Panc1 (cell line): ENCODE results near the gene UQCC5. TPM values are rescaled to one million over a fixed set of nuclear protein-coding genes. Genes with fewer than 3 reads are reported as not detected.

ENCODE experiments used
- ATAC-seq: fragments of 200-7000 bp; cut with Tn5 transposase; 2 replicates; pipeline ENCODE4 v1.9.1; 2020; ENCODE audit warnings: mild to moderate bottlenecking, moderate library complexity
- BruUV-seq: library from RNA; stranded (reverse); fragments of 400-500 nt; replicated peaks from 2 replicates; lab custom pipeline; 2021; lab: Mats Ljungman, UMichigan
- CTCF ChIA-PET: fragments of 300-600 bp; sonication (Branson Sonifier 250); formaldehyde crosslinking; loops from one replicate; lab custom pipeline; 2022; ENCODE audit warnings: antibody characterized with exemption; lab: Charles Lee
- POLR2A ChIA-PET: fragments of 300-600 bp; sonication (Branson Sonifier 250); formaldehyde crosslinking; loops from one replicate; lab custom pipeline; 2022; ENCODE audit warnings: antibody characterized with exemption; lab: Charles Lee
- DNase-seq: peaks from one replicate; pipeline ENCODE4 v3.0.0-alpha.2; 2010; ENCODE audit warnings: low read depth, low spot score
- H3K27ac ChIP-seq: 2 replicates; pipeline ENCODE4 v1.5.1; 2011; ENCODE audit warnings: mild to moderate bottlenecking, low read length, inconsistent platforms
- H3K27me3 ChIP-seq: fragments of 200-500 bp; sonication (Bioruptor generic); 2 replicates; pipeline ENCODE4 v1.6.0; 2014; ENCODE audit warnings: low read length, inconsistent platforms; ENCODE audit not compliant: control insufficient read depth, insufficient read depth
- H3K36me3 ChIP-seq: fragments of 200-500 bp; sonication (Bioruptor generic); 2 replicates; pipeline ENCODE4 v1.5.1; 2014; ENCODE audit warnings: inconsistent platforms, mild to moderate bottlenecking, low read length, moderate library complexity; ENCODE audit not compliant: control insufficient read depth, insufficient read depth
- H3K4me1 ChIP-seq: 2 replicates; pipeline ENCODE4 v1.5.1; 2011; ENCODE audit warnings: inconsistent platforms, mild to moderate bottlenecking, low read length, moderate library complexity; ENCODE audit not compliant: control insufficient read depth, insufficient read depth
- H3K4me3 ChIP-seq, 2 experiments: 2 replicates each; pipeline ENCODE4 v1.5.1; 2011 to 2012; ENCODE audit warnings: low read depth in 2 of 2, low read length in 2 of 2, mild to moderate bottlenecking in 2 of 2, inconsistent platforms in 1 of 2, moderate library complexity in 1 of 2
- H3K9me3 ChIP-seq: fragments of 200-500 bp; sonication (Bioruptor generic); 2 replicates; pipeline ENCODE4 v1.5.1; 2014; ENCODE audit warnings: low read depth, mild to moderate bottlenecking, inconsistent platforms, low read length, moderate library complexity; ENCODE audit not compliant: control insufficient read depth, insufficient read depth
- POLR2AphosphoS5 ChIP-seq: IDR thresholded peaks from 2 replicates; pipeline ENCODE4 v1.6.1; 2012; ENCODE audit warnings: mild to moderate bottlenecking, low read depth, low read length, moderate library complexity
- REST ChIP-seq, 2 experiments: IDR thresholded peaks; 2 replicates each; pipeline ENCODE4 v1.6.1; 2011 to 2012; ENCODE audit warnings: low read depth in 2 of 2, control low read depth in 1 of 2, low read length in 1 of 2, mild to moderate bottlenecking in 1 of 2, moderate library complexity in 1 of 2; ENCODE audit not compliant: insufficient read depth in 1 of 2
- SIN3A ChIP-seq: IDR thresholded peaks from 2 replicates; pipeline ENCODE4 v1.6.1; 2012; ENCODE audit warnings: low read depth, mild to moderate bottlenecking, low read length, moderate library complexity, borderline replicate concordance; ENCODE audit not compliant: insufficient read depth
- TCF7L2 ChIP-seq: IDR thresholded peaks from 2 replicates; pipeline ENCODE4 v1.6.1; 2011; ENCODE audit warnings: mild to moderate bottlenecking, low read depth, low read length, inconsistent platforms
- in situ Hi-C: cut with HindIII; loops from 2 replicates; pipeline ENCODE4 v1.10.0; 2016; ENCODE audit warnings: low sequenced_read_pairs, low pct_unique_long_range_greater_than_20kb
- intact Hi-C: fragments of 100-400 bp; cut with micrococcal nuclease; formaldehyde crosslinking; loops from one replicate; pipeline ENCODE4 v1.10.0; 2022; ENCODE audit not compliant: unreplicated experiment
- total RNA-seq: library from RNA; stranded (reverse); gene quantifications from one replicate; pipeline ENCODE4 v1.2.1, GENCODE V29; 2021; ENCODE audit not compliant: unreplicated experiment
- TF ChIP-seq, protein P1 (sequence below): fragments of 450-650 bp; IDR thresholded peaks from 2 replicates; pipeline ENCODE4 v1.5.1; 2017; ENCODE audit warnings: mild to moderate bottlenecking

The UQCC5 gene
- total RNA-seq, 1 experiment from 2014 or later = 27.3 TPM

GRCh38 chr3:52522651-52523251 is 13.7 kb upstream of the UQCC5 start:
- DNase-seq (no peak), ATAC-seq (no peak)
- no peaks in the 10 kb centered on the region for H3K9me3 ChIP-seq
- POLR2A ChIA-PET = no interaction called here
- H3K27me3 ChIP-seq = no peaks in the 10 kb centered on the region
- H3K4me3 ChIP-seq = no peak overlapping the region
- TF ChIP-seq TCF7L2 (no peak), REST (IDR thresholded peaks at IDR 0.05; ENCODE audit: insufficient read depth in 1 of 2, low read depth in 2 of 2, low read length in 1 of 2) (no peak), SIN3A (no peak)
- TF ChIP-seq, protein P1, sequence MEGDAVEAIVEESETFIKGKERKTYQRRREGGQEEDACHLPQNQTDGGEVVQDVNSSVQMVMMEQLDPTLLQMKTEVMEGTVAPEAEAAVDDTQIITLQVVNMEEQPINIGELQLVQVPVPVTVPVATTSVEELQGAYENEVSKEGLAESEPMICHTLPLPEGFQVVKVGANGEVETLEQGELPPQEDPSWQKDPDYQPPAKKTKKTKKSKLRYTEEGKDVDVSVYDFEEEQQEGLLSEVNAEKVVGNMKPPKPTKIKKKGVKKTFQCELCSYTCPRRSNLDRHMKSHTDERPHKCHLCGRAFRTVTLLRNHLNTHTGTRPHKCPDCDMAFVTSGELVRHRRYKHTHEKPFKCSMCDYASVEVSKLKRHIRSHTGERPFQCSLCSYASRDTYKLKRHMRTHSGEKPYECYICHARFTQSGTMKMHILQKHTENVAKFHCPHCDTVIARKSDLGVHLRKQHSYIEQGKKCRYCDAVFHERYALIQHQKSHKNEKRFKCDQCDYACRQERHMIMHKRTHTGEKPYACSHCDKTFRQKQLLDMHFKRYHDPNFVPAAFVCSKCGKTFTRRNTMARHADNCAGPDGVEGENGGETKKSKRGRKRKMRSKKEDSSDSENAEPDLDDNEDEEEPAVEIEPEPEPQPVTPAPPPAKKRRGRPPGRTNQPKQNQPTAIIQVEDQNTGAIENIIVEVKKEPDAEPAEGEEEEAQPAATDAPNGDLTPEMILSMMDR = no peak
- no TSS peak for BruUV-seq
- H3K36me3 ChIP-seq = no peaks in the 10 kb centered on the region
- CTCF ChIA-PET = no interaction called here
- in situ Hi-C loops = no loop called here
- no peak overlapping the region for H3K27ac ChIP-seq
- no peaks in the 10 kb centered on the region; the same call in 1 of the 2 replicates for H3K4me1 ChIP-seq
- intact Hi-C loops = no loop called here

- H3K4me1 ChIP-seq = no peaks in the 10 kb centered on the region; the same call in 1 of the 2 replicates
- no peak for TF ChIP-seq POLR2AphosphoS5
- TF ChIP-seq SIN3A = no peak
- H3K4me3 ChIP-seq = no peak overlapping the region
- ChIA-PET POLR2A (no interaction called here), CTCF (no interaction called here)
- ATAC-seq (no peak), DNase-seq (no peak)
- H3K36me3 ChIP-seq = no peaks in the 10 kb centered on the region
- in situ Hi-C loops (no loop called here), intact Hi-C loops (no loop called here)
- BruUV-seq = no TSS peak
- H3K9me3 ChIP-seq = no peaks in the 10 kb centered on the region
- H3K27me3 ChIP-seq = no peaks in the 10 kb centered on the region
- H3K27ac ChIP-seq = no peak overlapping the region
Measured at GRCh38 chr3:52523386-52524257, 12.8 kb upstream of the UQCC5 start.

DNA sequence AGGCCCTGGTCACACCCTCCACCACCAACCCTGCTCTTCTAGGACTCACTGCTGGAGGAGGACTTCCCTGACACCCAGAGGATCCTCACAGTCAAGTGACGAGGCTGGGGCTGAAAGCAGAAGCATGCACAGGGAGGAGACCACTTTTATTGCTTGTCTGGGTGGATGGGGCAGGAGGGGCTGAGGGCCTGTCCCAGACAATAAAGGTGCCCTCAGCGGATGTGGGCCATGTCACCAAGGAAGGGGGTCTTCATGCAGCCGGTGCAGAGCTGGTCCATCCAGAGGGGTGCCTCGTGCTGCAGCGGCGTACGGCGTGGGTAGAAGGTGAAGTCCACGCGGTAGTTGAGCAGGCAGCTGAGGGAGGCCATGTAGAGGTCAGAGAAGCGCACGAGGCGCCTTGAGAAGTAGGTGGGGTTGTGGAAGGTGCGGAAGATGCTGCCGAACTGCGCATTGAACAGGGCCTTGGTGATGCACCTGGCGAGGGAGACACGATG is 12.1 kb upstream of the UQCC5 start:
- CTCF ChIA-PET = no interaction called here
- intact Hi-C loops (no loop called here), in situ Hi-C loops (no loop called here)
- no peaks in the 10 kb centered on the region for H3K9me3 ChIP-seq
- H3K36me3 ChIP-seq = no peaks in the 10 kb centered on the region
- no peaks in the 10 kb centered on the region for H3K27me3 ChIP-seq
- BruUV-seq = TSS peak; percentile 86
- POLR2A ChIA-PET = no interaction called here
- DNase-seq (no peak), ATAC-seq (no peak)
- TF ChIP-seq, protein P1 = no peak
- no peak for TF ChIP-seq POLR2AphosphoS5
- TF ChIP-seq REST (IDR thresholded peaks at IDR 0.05; ENCODE audit: insufficient read depth in 1 of 2, low read depth in 2 of 2, low read length in 1 of 2) = no peak
- no peak for TF ChIP-seq TCF7L2
- TF ChIP-seq SIN3A = no peak
- no peaks in the 10 kb centered on the region; the same call in 1 of the 2 replicates for H3K4me1 ChIP-seq
- H3K27ac ChIP-seq = no peak overlapping the region
- H3K4me3 ChIP-seq = no peak overlapping the region
